ENCODE data around the gene TBKBP1. TPM values are rescaled to one million over a fixed set of nuclear protein-coding genes. Genes with fewer than 3 reads are reported as not detected.

The TBKBP1 gene
- total RNA-seq, 2 donors from 2014 or later, result 14.5 to 22.9 TPM

- 68 to 90% methylated on average over 50 to 89 of the region's 89 CpGs for WGBS, 2 experiments (ENCODE audit: insufficient coverage in 1 of 2, insufficient read length in 1 of 2)
- peak; percentile 79 for DNase-seq
- H3K4me1 ChIP-seq (ENCODE audit: control insufficient read depth, insufficient read depth, low read length), result peaks cover 5% of the 10 kb centered on the region
- no peak overlapping the region for H3K4me3 Mint-ChIP-seq
- H3K27me3 ChIP-seq (ENCODE audit: control insufficient read depth, insufficient read depth, low read length, poor library complexity, severe bottlenecking), result peaks cover 8% of the 10 kb centered on the region
- H3K27ac Mint-ChIP-seq, result no peak overlapping the region
- H3K36me3 ChIP-seq (ENCODE audit: control insufficient read depth, insufficient read depth, low read length), result peaks cover 19% of the 10 kb centered on the region
- H3K4me1 Mint-ChIP-seq, result peaks cover 28% of the 10 kb centered on the region
- TF ChIP-seq CTCF (conservative IDR thresholded peaks at IDR 0.05), result no peak
- H3K27me3 Mint-ChIP-seq (ENCODE audit: insufficient read depth), result peaks cover 38% of the 10 kb centered on the region
- no peak overlapping the region for H3K9ac ChIP-seq (ENCODE audit: extremely low read depth, low read length, poor library complexity, severe bottlenecking)
- H3K9me3 ChIP-seq (ENCODE audit: control insufficient read depth, low read length), result no peaks in the 10 kb centered on the region
- H3K9me3 Mint-ChIP-seq, result no peaks in the 10 kb centered on the region
- peaks cover 6% of the 10 kb centered on the region for H3K36me3 Mint-ChIP-seq (ENCODE audit: low read depth)
- no peak overlapping the region for H3K4me3 ChIP-seq (ENCODE audit: low read length)
- H3K27ac ChIP-seq (ENCODE audit: low read depth, low read length), result no peak overlapping the region
Measured at GRCh38 chr17:47708864-47709541, 15.0 kb downstream of the TBKBP1 start.

- Histone ChIP-seq H3K9ac (ENCODE audit: extremely low read depth, low read length, poor library complexity, severe bottlenecking) (no peak overlapping the region), H3K27me3 (ENCODE audit: control insufficient read depth, insufficient read depth, low read length, poor library complexity, severe bottlenecking) (peaks cover 8% of the 10 kb centered on the region), H3K36me3 (ENCODE audit: control insufficient read depth, insufficient read depth, low read length) (peaks cover 19% of the 10 kb centered on the region), H3K9me3 (ENCODE audit: control insufficient read depth, low read length) (no peaks in the 10 kb centered on the region), H3K4me1 (ENCODE audit: control insufficient read depth, insufficient read depth, low read length) (peaks cover 5% of the 10 kb centered on the region), H3K27ac (ENCODE audit: low read depth, low read length) (no peak overlapping the region), H3K4me3 (ENCODE audit: low read length) (no peak overlapping the region)
- no peak overlapping the region for H3K4me3 Mint-ChIP-seq
- H3K9me3 Mint-ChIP-seq, result no peaks in the 10 kb centered on the region
- peaks cover 6% of the 10 kb centered on the region for H3K36me3 Mint-ChIP-seq (ENCODE audit: low read depth)
- H3K27ac Mint-ChIP-seq, result no peak overlapping the region
- TF ChIP-seq CTCF (conservative IDR thresholded peaks at IDR 0.05), result no peak
- WGBS, 2 experiments (ENCODE audit: insufficient coverage in 1 of 2, insufficient read length in 1 of 2), result 93 to 100% methylated on average over 1 to 3 of the region's 3 CpGs
- peaks cover 44% of the 10 kb centered on the region for H3K27me3 Mint-ChIP-seq (ENCODE audit: insufficient read depth)
- peaks cover 26% of the 10 kb centered on the region for H3K4me1 Mint-ChIP-seq
- DNase-seq, result no peak
Measured at GRCh38 chr17:47709594-47709993, 15.6 kb downstream of the TBKBP1 start.

- H3K27me3 ChIP-seq (ENCODE audit: control insufficient read depth, insufficient read depth, low read length, poor library complexity, severe bottlenecking), result peaks cover 8% of the 10 kb centered on the region
- H3K9ac ChIP-seq (ENCODE audit: extremely low read depth, low read length, poor library complexity, severe bottlenecking), result no peak overlapping the region
- no peaks in the 10 kb centered on the region for H3K4me1 ChIP-seq (ENCODE audit: control insufficient read depth, insufficient read depth, low read length)
- Mint-ChIP-seq H3K9me3 (no peaks in the 10 kb centered on the region), H3K36me3 (ENCODE audit: low read depth) (peaks cover 6% of the 10 kb centered on the region), H3K27me3 (ENCODE audit: insufficient read depth) (peaks cover 54% of the 10 kb centered on the region), H3K4me3 (no peak overlapping the region), H3K27ac (no peak overlapping the region), H3K4me1 (peaks cover 7% of the 10 kb centered on the region)
- no peaks in the 10 kb centered on the region for H3K9me3 ChIP-seq (ENCODE audit: control insufficient read depth, low read length)
- no peak for DNase-seq
- no peak overlapping the region for H3K4me3 ChIP-seq (ENCODE audit: low read length)
- WGBS, 2 experiments (ENCODE audit: insufficient coverage in 1 of 2, insufficient read length in 1 of 2), result 94 to 95% methylated on average over 9 to 13 of the region's 15 CpGs
- no peak overlapping the region for H3K27ac ChIP-seq (ENCODE audit: low read depth, low read length)
- TF ChIP-seq CTCF (conservative IDR thresholded peaks at IDR 0.05), result no peak
- peaks cover 13% of the 10 kb centered on the region for H3K36me3 ChIP-seq (ENCODE audit: control insufficient read depth, insufficient read depth, low read length)
Measured at GRCh38 chr17:47711366-47712099, 17.6 kb downstream of the TBKBP1 start.

Measured in endodermal cell (in vitro differentiated cells).